ENCODE measurements around the gene EXO1. TPM values are rescaled to one million over a fixed set of nuclear protein-coding genes. Genes with fewer than 3 reads are reported as not detected.

Gene EXO1
- total RNA-seq, 2 donors from 2014 or later: 0.29 TPM; not detected in 1

DNA sequence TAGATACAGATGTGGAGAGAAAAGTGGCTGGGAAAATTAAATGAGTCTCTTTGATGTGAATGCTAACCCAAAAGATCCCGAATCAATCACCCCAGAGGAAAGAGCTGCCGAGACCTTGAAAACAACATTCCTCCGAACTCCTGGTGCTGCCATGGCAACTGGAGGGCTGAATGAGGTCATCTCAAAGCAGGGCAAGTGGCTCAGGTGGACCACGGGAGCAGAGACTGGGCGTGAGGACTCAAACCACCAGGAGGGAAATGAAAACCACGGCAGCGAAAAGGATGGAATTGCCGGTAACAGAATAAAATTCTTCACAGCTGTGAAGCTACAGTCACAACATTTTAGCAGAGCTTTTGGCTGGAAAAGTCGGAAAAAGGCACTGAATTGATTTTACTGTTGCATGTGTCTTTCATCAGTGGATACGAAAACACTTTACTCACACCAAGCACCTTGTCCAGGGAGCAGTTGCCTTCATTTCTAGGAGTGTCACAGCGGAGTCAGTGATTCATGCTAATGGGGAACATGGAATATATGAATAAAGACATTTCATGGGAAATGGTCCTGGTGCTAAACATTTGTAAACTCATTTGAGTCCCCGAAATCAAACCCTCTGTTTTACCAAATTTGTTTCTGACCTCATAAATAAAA is 86.3 kb downstream of the EXO1 start:
- intact Hi-C loops (cut with DNase I): no loop called here
- DNase-seq (ENCODE audit: low spot score): peak; percentile 25

DNA sequence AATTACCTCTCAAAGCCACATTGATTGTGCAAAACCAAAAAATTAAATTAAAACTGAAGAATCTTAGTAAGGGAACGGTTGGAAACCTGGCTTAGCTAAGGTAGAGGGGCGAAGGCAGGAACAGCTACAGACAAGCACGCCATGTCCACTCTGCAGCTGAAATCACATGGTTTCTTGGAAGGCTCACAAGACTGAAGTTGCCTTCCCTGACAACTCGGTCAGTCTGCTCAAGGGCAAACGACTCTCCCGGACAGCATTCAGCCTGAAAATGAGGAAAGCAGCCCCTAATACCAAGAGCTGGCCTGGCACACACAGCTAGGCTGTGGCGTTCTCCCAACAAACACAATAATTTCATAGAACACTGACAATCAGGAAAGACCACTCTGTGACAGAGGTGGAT is 86.9 kb downstream of the EXO1 start:
- intact Hi-C loops (cut with DNase I): no loop called here
- peak; percentile 9 for DNase-seq (ENCODE audit: low spot score)

Other genes with a start within 250 kb of the EXO1 start
- 10 to 100 TPM in 1 of 2 donors, 1 to 10 TPM in 1; 4.9 to 11.2 TPM for gene CHML, start 207.8 kb upstream of the EXO1 start, total RNA-seq
- 1 to 10 TPM; 4.0 to 4.1 TPM for gene OPN3, start 207.8 kb upstream of the EXO1 start, total RNA-seq
- gene WDR64, start 195.9 kb upstream of the EXO1 start, total RNA-seq: not detected
- gene BECN2, start 109.6 kb downstream of the EXO1 start, total RNA-seq: not detected
- gene MAP1LC3C, start 150.9 kb downstream of the EXO1 start, total RNA-seq: 1 to 10 TPM; 1.3 to 1.9 TPM